HPDE6-E6E7 (cell line): ENCODE data around the gene ZNF154.
A peak's percentile ranks its signal among the peaks of the same experiment; 100 is the strongest.
"Not testable (repeated sequence)": the region's sequence is repeated elsewhere in the genome, so short reads cannot be mapped to it uniquely, and the experiment has no call there.

ENCODE experiments used
- DNase-seq: peaks from one replicate; pipeline ENCODE4 v3.0.0; 2011; ENCODE audit warnings: missing footprints; ENCODE audit errors: extremely low spot score

The ZNF154 gene

GRCh38 chr19:57708641-57709361 lies at the start of gene ZNF154:
Gene ZNF154, minus strand, starts transcription at chr19:57709204. Its CDS starts 233 bp downstream, at chr19:57708971.
- peak; percentile 83 for DNase-seq

- no peak for DNase-seq
These were observed 48.9 kb upstream of the ZNF154 start for GRCh38 chr19:57757941-57758340.

- DNase-seq, result no peak
These were observed 46.0 kb upstream of the ZNF154 start for GRCh38 chr19:57755031-57755430.

GRCh38 chr19:57754091-57754673 lies 45.2 kb upstream of the ZNF154 start:
- no peak for DNase-seq

- no peak for DNase-seq
These were observed 39.0 kb upstream of the ZNF154 start for GRCh38 chr19:57748029-57748428.

- DNase-seq, result no peak
These were observed 38.4 kb upstream of the ZNF154 start for GRCh38 chr19:57747472-57747807.

- DNase-seq, result peak; percentile 88
These were observed 37.8 kb upstream of the ZNF154 start, which contains the start of gene ZNF776 for GRCh38 chr19:57746580-57747471. Gene ZNF776, plus strand, starts transcription at chr19:57746815. Its CDS starts 244 bp downstream, at chr19:57747059.

- not testable (repeated sequence) for DNase-seq
These were observed 29.8 kb upstream of the ZNF154 start for GRCh38 chr19:57738770-57739169.

- DNase-seq, result not testable (repeated sequence)
These were observed 29.3 kb upstream of the ZNF154 start for GRCh38 chr19:57738320-57738719.

- DNase-seq, result no peak
These were observed 11.9 kb upstream of the ZNF154 start for GRCh38 chr19:57720878-57721277.

- DNase-seq, result no peak
These were observed 11.0 kb upstream of the ZNF154 start for GRCh38 chr19:57719901-57720519.

- no peak for DNase-seq
These were observed 10.4 kb upstream of the ZNF154 start for GRCh38 chr19:57719424-57719823.

- no peak for DNase-seq
These were observed 3.2 kb upstream of the ZNF154 start for GRCh38 chr19:57712222-57712621.

GRCh38 chr19:57709616-57710015 lies 612 bp upstream of the ZNF154 start:
- DNase-seq, result no peak

- no peak for DNase-seq
These were observed 2.7 kb downstream of the ZNF154 start for GRCh38 chr19:57706346-57706745.

GRCh38 chr19:57701625-57702024 lies 7.4 kb downstream of the ZNF154 start:
- no peak for DNase-seq

- peak; percentile 47 for DNase-seq
These were observed 19.3 kb downstream of the ZNF154 start for GRCh38 chr19:57689750-57690149.

- no peak for DNase-seq
These were observed 20.8 kb downstream of the ZNF154 start for GRCh38 chr19:57688011-57688763.

- no peak for DNase-seq
These were observed 21.5 kb downstream of the ZNF154 start for GRCh38 chr19:57687363-57688010.

- no peak for DNase-seq
These were observed 22.3 kb downstream of the ZNF154 start for GRCh38 chr19:57686727-57687126.
